Stimulated activated CD4-positive, alpha-beta T cell treated with anti-CD3 and anti-CD28 coated beads, TNF-alpha, amount 100 ng/mL, for 4 hours (primary cell): ENCODE results near the gene CNTNAP3.
"Not testable (repeated sequence)": the region's sequence is repeated elsewhere in the genome, so short reads cannot be mapped to it uniquely, and the experiment has no call there.

Source experiments
- DNase-seq, 3 experiments: peaks; one replicate each; pipeline ENCODE4 v3.0.0-alpha.2; 2020; ENCODE audit warnings: low read depth in 3 of 3

CNTNAP3 gene

GRCh38 chr9:39287980-39288379 is at the start of gene CNTNAP3:
Gene CNTNAP3, minus strand, starts transcription at chr9:39288167. Its CDS starts 103 bp downstream, at chr9:39288064.
- DNase-seq: not testable (repeated sequence)

- DNase-seq: not testable (repeated sequence)
Measured at GRCh38 chr9:39279995-39280394, 8.0 kb downstream of the CNTNAP3 start.

GRCh38 chr9:39242513-39242912 is 45.5 kb downstream of the CNTNAP3 start:
- not testable (repeated sequence) for DNase-seq

DNA sequence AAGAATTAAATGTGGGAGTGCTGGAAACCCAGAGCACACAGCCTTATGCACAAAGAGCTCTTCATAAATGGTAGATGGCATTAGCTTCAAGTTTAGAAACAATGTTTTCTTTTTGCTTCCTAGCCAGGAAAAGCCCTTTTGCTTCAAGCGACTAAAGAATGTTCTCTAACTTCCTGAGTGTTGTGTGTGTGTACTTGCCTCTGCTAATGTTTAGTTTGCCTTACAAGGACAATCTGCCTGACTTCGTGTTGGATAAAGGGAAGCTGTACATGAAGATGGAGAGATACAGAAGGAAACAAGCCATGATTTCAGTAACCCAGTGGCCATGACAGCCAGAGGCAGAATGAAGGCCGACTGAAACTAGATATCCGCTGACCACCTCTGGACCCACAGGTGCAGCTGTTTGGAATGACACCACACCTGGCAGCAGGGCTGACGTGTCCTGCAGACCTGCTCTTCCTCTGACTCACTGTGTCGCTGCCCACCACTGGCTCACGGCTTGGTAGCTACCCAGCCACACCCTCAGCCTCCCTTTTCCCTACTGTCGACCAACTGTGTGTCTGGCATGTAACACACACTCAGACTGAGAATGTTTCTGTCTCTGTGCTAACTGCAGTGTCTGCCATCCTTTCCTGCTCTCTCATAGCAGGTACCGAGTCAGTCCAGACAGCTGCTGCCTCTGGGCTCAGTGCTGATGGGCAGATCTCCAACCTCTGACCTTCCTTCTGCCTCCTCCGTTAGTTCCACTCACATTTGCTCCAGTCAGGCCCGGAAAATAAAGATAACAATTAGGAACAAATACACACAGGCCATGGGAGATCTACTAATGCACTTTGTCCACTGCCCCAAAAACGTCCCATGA is 55.6 kb downstream of the CNTNAP3 start:
- not testable (repeated sequence) for DNase-seq

DNA sequence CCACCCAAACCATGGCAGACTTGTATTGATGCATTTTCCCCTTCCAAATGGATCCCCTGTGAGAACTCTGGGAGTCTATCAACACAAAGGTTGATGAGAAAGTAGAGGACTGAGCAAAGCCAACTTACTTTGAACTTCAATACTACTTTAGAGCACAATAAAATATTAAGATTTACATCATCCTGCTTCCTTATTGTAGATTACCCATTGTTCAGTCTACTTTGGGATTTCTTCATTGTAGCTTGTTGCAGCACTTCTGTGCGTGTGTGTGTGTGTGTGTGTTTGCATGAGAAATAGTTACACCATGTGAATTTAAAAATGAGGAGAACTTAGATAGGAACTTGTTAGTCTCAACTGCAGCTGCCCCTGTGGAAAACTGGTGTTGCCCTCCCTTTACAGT is 72.0 kb downstream of the CNTNAP3 start:
- DNase-seq: not testable (repeated sequence)

- not testable (repeated sequence) for DNase-seq
Measured at GRCh38 chr9:39209773-39210172, 78.2 kb downstream of the CNTNAP3 start.

DNA sequence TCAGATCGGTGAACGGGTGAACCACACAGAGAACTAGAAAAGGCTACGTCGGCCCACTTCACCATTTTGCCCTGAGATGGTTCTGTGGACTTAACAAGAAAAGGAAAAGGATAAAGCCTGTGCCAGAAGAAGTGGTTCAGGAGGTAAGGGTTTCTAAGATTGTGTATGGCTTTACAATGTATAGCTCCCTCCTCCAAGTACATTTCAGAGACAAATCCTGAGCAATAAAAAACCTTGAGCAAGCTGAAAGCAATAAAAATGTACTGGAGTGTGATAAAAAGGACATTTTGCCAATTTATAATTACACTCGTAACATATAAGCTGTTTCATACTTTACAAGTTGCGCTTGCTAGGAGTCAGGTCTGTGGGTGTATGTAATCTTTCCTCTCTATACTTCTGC is 81.3 kb downstream of the CNTNAP3 start:
- not testable (repeated sequence) for DNase-seq

GRCh38 chr9:39205842-39206241 is 82.1 kb downstream of the CNTNAP3 start:
- not testable (repeated sequence) for DNase-seq

DNA sequence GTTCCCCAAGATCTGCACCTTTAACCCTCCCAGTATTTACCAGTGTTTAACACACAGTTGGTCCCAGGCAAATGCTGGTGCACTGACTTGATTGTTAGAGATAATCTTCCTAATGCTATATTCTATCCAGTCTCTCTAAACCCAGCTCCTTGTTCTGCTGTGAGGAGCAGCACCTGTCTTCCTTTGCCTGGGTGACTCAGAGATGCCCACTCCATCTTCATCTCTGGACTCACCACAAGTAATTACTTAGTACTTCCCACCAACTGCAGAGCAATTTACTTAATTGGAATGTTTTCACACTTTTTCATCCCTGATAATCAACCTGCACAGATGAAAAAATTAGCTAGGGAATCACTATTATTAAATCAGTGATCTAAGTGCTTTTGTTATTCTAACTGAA is 87.6 kb downstream of the CNTNAP3 start:
- DNase-seq: not testable (repeated sequence)

DNA sequence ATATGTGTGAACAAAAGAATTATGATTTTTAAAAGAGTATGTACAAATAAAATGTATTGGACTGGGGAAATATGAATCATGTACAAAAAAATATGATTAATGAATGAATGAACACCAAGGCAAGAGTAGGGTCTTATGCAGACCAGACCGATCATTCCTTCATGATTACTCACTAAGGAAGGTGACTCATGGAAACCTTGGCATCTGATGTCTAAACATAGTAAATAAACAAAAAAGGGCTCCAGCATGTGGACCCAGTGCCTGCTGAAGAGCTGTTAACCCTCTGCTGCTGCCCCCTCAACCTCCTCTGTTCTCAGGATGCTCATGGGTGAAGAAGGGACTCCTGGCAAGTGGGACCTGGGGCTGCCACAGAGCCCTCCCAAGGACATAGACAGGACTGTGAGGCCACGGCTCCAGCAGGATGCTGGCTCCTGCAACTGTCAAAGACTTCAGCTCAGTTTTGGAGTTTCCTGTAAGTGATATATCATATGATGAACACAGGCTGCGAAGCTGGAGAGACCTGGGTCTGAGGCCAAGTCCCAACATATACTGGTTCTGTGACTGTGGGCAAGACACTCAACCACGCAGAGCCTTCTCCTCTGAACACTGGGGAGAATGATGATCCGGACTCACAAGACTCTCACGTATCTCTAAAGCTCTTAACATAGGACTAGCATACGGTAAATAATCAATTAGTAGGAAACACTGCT is 89.8 kb downstream of the CNTNAP3 start:
- DNase-seq: not testable (repeated sequence)

DNA sequence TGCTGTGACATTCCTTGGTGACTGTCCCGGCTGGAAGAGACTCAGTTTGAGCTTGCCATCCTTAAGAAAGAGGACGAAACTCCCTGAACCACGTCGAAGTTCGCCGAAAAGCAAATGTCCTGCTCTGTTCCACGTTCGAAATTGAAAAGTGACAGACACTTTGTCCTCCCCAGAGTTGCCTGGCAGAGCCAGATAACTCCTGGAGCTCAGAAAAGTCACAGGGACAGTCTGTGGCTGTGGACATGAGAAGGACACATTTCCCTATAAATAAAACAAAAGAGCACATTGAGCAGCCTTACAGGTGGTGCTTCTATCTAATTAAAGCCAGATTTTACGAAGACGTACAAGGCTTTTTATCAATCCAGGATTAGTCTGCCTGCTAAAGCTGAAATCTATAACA is 116.6 kb downstream of the CNTNAP3 start:
- not testable (repeated sequence) for DNase-seq

GRCh38 chr9:39157714-39158113 is 130.3 kb downstream of the CNTNAP3 start:
- DNase-seq: not testable (repeated sequence)

- DNase-seq: not testable (repeated sequence)
Measured at GRCh38 chr9:39132826-39133552, 155.0 kb downstream of the CNTNAP3 start.

DNA sequence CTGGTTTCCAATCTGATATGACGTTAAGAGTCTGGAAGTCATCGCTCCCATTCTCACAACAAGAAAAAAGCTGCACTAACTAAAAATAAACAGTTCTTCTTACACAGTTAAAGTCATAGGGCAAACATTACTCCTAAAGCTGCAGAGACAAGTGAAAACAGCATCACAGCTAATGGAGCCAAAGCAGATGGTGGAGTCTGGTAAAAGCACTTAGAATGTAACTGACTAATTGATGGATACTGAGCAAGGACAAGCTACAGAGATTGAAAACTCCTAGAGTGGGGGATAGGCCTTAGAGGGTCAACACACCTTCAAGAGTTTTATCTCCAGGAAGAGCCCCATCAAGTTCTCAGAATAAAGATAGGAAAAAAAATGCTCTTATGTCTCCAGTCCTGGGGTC is 166.6 kb downstream of the CNTNAP3 start:
- DNase-seq: not testable (repeated sequence)

DNA sequence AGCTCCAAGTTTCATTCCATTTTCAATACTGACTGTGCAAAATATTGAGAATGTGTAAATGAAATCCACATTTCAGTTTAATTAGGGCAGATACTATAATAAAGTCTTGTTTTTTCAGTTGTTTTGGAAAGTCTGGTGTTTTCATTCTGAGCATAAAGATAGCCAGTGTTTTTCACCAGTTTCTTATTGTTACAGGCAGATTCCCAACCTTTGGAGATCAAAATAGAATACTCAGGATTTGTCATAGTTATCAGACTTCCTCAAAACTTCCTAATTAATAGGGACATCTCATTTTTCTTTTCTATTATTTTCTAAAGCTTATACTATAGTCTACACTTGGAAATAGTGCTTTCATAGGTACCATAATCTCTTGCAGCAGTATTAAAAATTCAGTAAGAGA is 176.2 kb downstream of the CNTNAP3 start:
- not testable (repeated sequence) for DNase-seq

DNA sequence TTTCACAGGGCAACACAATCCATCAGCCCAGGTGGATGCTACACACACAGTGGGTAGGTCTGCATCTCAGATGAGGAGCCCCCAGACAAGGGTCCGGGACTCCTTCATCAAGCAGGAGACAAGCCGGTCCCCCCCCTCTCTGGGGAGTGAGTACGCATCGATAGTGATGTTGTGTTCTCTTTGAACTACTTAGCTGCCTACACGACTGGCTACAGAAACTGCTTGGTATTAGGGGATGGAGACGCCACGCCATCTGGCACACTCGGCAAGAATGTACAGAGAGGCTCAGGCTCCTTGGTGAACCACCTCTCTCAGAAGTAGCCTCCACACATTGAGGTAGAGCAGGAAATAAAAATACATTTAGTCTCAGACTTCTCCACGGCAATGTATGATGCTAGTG is 179.8 kb downstream of the CNTNAP3 start:
- no peak for DNase-seq

GRCh38 chr9:39097208-39097607 is 190.8 kb downstream of the CNTNAP3 start:
- DNase-seq: not testable (repeated sequence)

- DNase-seq: not testable (repeated sequence)
Measured at GRCh38 chr9:39085311-39085710, 202.7 kb downstream of the CNTNAP3 start.

GRCh38 chr9:39082574-39082973 is 205.4 kb downstream of the CNTNAP3 start:
- not testable (repeated sequence) for DNase-seq

GRCh38 chr9:39080081-39080480 is 207.9 kb downstream of the CNTNAP3 start:
- DNase-seq: not testable (repeated sequence)

GRCh38 chr9:39078621-39079256 is 209.2 kb downstream of the CNTNAP3 start:
- not testable (repeated sequence) for DNase-seq
